Tongue (tissue), 2 donors: ENCODE measurements around the gene LRRK1. TPM values are rescaled to one million over a fixed set of nuclear protein-coding genes. Genes with fewer than 3 reads are reported as not detected.
A peak's percentile ranks its signal among the peaks of the same experiment; 100 is the strongest.

Source experiments
- DNase-seq: peaks from one replicate; pipeline ENCODE4 v3.0.0-alpha.2; 2015
- total RNA-seq: library from RNA; depleted of rRNA; stranded (reverse); fragments of >200 nt; gene quantifications from one replicate; pipeline ENCODE4 v1.2.3, GENCODE V29; 2014

LRRK1 gene
- total RNA-seq, 1 donor from 2014 or later, result 14.2 TPM

DNA sequence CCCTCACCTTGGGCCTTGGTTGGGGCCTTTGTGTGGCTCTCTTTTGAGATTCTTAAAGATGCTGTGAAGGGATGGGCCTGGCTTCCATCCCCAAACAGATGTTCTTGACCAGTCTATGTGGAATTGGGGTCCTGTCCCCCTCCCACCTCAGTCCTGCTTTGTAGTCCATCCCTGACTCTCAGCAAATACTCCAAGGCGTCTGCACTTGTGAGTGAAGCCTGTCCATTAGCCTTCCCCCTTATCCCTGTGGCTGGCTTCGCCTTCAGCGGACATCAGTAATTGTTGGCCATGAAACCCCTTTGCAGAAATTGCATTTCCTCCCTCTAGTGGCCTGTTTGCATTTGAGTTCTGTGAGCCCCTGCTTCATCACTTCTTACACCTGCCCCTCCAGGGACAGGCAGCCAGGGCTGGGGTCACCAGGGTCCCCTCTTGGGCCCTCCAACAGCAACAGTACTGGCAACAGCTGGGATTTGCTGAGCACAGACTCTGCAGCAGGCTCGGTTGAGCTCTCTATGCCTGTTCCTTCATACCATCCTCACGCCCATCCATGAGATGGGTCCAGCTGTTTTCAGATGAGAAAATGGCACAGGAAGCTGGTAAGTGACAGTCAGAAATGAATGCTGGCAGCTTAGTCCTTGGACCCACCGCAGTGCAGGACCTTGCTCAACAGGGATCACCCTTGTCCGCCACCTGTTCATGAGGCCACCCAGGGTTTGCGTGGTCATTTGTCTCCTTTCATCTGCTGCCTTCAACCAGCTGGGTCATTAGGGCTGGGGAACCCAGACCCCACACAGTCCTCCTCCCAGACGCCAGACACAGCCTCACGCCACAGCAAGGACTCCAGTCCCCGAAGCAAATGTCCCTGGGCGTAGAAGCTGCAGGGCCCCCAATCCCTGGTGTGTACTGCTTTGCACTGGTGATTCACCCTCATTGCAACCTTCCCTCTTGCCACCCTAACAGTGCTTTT, 8.9 kb upstream of the LRRK1 start:
- peak; percentile 37 for DNase-seq

DNA sequence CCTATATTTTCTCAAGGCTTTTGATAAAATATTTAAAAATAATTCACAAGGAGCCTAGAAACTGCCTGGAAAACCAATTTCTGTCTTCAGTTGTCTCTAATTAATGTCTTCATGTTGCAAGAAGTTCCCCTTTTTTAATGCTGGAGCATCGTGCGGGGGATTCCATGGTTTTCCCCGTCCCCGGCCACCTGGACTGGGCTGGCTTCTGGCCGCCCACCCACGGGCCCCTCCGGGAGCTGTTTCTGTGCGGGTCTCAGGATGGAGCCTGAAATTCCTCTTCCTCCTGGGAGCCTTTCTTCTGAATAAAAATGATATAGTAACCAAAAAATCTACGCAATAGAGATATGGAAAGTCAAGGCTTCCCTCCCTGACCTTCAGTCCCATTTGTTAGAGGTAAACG, 8.1 kb upstream of the LRRK1 start:
- DNase-seq, result no peak

DNA sequence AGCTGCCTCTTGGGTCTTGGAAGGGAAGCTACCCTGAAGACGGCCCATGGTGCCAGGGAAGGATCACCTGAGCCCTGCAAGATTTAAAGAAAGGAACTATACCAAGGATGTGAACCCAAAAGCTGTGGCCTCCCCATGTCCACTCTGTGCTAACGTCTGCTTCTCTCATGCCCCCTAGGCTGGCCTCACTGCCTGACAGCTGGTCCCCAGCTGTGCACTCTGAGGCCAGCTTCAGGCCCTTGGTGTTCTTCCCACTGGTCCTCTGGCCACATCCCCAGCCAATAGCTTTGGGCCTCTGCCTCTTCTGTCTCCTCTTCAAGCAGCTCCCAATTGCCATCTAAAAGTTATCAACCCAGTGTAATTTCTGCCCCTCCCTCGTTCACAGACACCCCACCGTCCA, 5.2 kb upstream of the LRRK1 start:
- peak; percentile 59 for DNase-seq

DNA sequence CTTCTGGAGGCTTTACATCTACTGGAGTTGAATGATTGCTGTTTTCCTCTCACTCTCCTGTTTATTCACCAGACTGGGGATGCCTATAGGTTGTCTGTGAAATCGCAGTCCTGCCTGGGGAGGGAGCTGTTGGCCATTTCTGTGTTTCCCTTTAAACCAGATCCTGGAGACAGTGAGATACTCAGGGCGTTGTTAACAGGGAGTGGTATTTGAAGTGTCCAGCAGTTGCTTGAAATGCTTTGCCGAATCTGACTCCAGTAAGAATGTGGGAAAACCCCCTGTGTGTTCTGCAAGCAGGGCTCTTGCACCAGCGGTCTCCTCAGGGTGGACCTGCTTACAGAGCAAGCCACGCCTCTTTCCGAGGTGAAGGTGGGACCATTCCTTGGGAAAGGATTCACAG, 4.3 kb upstream of the LRRK1 start:
- no peak for DNase-seq

DNA sequence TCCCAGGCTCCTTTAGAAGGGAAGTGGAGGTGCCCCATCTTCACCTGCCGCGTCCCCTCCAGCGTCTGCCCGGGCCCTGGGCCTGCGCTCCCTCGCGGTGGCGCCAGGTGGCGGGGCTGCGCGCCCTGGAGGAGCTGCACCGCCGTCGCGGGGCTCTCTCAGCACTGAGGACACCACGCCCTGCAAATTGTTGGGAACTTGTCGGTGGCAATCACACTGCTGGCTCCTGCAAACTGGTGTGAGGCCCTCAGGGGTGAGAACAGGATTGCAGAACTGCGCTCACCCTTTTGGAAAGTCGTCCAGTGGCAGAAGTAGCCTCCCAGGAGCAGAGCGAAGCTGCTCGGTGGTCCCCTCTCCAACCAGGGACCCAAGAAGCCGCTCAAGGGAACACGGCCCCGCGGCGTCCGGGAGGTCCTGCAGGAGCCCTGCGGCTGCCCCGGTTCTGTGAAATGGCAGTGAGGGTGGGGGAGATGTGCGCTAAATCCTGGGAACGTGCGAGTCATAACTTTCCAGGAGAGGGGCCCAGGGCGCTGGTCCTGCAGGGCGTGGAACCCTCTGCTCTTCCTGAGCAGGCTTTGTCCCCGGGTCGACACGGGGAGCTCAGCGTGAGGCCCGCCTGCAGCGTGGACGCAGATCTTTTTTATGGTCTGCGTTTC, 995 bp upstream of the LRRK1 start:
- peak; percentile 86 for DNase-seq

DNA sequence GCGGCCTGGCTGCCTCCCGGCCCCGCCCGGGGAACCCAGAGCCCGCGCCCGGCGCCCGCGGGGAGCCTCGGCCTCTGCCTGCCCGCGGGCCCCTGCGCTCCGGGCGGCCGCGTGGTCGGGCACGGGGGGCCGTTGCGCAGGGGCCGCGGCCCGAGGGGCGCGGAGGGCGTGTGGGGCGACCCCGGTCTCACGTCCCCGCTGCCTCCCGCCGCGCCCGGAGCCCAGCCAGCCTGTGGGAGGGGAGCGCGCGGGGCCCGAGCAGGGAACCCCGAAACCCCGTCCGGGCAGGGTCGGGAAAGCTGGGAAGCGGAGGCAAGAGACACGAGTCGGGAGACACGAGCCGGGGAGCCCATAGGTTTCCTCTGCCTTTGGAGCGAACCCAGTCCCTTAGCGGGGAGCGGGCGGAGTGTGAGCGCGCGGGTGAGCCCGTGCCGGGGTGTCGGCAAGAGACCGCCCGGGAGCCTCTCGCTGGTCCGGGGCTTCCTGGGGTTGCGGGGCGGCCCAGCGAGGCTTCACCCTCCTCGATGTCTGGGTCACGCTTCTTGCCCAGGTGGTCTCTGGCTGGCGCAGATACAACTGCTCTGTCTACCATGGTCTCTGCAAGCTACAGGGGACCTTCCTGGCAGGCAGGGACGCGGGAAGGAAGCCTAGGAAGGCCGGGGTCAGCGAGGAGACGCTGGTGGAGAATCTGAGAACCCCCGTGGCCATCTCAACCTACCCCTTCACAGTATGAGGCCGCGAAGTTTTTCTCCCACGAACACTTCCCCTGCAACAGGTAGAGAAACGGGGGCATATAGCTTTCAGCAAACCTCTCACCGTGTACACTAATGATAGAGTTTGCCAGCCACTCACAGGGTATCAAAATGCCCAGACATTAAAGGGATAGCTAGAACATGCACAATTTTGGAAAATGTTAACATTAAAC, 586 bp downstream of the LRRK1 start:
- DNase-seq, result no peak

DNA sequence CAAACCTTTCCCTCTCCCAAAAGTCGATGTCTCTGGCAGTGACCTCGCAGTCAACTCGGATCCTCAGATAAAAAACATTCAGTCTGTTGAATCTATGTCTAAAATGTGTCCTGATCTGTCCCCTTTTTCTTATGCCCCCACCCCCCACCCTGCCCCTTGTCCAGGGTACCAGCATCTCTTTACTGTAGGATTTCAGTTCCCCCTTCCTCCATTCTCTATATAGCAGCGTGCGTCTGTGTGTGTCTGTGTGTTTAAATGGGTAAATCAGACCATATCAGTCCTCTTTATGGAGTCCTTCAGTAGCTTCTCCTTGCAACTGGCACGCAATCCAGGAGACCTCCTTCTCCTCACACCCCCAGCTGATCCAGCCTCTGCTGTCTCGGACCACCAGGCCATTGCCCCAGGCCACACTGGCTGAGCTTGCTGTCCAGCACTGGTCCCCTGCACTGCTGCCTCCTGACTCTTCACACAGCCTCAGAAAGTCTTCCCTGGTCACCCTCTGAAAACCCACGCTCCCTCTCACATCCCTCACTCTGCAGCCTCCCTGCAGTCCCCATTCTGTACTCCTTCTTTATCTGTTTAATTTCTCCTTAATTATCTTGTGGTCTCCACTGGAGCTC, 1.5 kb downstream of the LRRK1 start:
- no peak for DNase-seq

DNA sequence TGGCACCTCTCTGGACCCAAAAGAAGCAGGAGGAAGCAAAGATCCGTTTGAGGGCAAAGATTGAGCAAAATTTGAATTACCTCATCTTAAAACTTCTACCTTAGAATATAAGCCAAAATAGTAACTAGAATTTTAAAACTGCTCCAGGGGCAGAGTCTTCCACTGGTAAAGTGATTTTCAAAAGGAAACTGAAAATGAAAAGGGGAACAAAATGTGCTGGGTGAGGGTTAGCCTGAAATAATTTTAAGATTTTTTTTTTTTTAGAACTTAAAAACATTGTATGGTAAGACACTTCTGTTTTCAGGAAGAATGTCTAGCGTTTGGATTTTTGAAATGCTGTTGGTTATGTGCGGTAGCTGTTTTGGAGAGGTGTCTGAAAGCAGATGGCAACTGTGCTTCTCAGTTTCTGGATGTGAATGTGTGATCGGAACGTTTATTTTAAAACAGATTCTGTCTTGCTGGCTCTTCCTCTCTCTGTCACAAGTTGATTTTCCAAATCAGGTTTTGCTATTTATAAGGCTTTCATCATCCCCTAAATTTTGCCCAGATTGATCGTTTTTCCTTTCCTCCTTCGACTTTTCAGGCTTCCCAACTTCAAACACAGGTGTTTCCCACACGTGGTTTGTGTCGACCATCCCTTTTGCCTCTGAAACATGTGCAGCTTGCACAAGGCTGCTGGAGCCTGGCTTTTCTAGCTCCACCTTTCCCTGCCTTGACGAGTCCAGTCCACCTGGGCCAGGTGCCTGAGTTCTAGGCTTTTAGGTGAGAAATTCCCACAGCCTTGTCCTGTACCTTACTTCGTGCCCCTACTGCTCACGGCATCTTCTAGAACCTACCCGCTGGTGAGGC, 3.3 kb downstream of the LRRK1 start:
- no peak for DNase-seq

DNA sequence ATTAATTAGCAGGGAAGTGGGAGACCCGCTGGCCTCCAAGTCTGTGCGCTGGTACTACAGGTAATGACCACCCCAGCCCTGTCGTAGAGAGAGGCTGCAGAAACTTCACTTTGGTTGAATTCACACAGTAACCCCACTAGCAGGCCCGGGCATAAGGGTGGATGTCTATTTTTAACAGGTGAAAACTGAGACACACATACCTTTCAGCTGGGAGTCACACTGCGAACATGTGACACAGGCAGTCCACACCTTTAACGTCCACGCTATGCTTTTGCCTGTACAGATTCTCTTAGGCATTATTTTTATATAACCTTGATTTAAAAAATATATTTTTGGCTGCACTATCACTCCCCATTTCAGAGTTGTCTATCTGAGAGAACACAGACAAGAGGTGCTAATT, 3.9 kb downstream of the LRRK1 start:
- DNase-seq, result no peak

DNA sequence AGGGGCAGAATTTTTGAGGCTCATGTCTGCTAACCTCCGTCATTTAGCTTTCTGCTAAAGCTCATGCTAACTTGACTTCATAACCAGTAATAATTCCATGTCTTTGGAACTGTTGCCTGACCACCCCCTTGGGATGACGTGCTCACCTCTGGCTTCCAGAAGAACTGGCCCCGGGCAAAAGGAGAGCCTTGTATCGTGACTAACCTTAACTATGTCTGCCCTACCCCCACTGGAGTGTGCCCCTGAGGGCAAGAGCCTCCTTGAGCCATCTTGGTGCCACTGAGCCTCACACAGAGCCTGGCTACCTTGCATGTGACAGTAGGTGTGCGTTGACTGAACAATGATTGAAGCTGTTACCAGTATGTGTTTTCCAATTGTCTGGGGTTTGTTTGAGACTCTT, 4.7 kb downstream of the LRRK1 start:
- DNase-seq, result no peak

DNA sequence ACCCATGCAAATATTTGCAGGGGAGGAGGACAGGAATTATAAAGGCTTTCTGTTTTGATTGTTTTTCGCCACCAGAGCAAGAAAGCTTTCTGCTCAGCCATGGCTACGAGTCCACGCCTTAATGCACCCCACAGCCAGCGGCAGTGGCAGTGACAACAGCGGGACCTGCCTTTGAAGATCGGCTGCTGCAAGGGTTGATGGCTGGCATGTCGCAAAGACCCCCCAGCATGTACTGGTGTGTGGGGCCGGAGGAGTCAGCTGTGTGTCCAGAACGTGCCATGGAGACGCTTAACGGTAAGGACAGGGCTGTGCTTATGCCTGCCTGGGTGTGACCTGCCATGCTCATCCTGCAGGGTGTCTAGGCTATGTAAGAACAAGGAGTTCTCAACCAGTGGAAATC, 5.3 kb downstream of the LRRK1 start:
- DNase-seq, result no peak

DNA sequence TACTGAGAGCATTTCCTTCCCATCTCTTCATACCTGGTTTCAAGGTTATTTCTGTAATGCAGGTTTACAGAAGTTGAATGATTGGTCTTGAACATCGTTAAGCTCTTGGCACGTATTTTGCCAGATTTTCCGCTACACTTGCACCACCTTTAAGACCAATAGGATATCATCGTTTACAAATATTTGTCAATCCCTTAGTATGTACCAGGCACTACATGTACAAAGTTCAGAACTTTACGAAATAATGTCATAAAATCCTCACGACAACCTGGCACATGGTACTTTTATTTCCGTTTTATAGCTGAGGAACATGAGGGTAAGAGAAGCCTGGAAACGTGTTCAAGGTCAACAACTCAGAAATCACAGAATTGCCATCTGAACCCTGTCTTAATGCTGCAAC, 6.3 kb downstream of the LRRK1 start:
- no peak for DNase-seq

DNA sequence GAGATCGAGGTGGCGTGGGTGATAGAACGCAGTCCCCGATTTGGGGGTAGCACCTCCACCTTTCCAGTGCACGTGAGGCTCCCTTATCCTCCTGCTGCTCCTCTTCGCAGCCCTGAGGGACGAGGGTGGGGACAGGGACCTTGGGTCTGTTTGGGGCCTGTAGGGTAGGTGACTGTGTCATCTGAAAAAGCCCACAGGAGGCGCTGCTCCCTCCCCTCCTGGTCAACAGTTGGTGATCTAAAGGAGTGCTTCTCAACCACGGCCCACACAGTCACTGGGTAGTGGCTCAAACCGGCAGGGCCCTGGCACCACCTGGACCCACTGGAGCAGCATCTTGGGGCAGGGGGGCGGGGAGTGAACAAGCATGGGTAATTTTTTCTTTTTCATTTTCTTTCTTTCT, 7.1 kb downstream of the LRRK1 start:
- DNase-seq, result no peak

DNA sequence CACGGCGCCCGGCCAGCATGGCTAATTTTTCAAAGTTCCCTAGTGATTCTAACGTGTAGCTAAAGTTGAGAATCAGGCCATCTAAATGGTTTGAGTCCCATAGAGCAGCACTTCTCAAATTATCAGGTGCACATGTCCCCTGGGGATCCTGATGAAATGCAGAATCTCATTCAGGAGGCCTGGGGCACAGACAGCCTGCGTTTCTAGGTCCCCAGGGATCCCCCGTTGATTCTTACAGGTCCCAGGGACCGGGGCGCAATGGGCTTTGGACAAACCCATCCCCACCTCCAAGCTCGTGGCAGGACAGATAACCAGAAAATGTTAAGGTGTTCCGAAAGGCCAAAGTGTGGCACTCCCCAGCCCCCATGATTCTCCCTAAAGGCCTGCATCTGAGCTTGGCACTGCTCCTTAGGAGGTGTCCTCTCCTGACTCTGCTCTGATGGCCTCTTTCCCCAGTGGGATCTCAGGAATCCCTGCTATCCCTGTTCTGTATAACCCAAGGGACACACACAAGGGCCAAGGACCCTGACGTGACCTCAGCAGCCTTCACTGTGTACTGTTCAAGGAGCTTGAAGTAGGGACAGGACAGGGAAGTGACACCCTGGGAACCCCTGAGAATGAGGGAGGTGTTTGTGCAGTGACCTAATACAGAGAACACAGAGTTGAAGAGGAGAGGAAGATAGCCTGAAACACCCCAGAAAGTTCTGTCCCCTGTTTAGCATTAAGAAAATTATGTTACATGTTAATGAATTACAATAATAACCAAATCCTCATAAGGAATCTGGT, 8.0 kb downstream of the LRRK1 start:
- DNase-seq, result no peak

DNA sequence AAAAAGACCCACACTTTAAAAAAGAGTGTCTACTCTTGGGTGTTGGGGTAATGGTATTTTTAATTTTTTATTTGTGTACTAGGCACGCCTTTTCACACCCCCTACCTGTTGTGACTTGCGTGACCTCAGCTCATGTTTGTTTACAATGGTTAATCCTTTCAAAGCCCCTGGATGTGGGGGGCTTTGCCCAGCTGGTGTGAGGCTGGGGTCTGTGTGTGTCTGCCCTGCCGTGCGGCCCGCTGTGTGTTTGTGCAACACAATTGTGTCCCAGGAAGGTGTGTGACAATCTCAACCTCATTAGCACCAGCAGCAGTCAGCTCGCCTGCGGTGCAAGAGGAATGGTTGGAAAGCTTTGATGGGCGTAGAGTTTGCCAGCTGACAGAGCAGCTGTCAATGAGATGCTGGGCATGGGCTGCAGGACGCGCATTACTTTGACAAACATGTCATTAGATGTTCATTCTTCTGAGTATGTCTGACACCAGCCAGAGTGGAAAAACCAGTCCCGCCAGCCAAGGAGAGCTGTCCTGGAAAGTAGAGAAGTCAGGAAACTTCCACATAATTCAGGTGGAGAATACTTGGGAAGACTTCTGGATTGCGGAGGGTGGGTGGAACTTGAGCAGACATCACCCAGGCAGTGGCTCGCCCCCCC, 9.6 kb downstream of the LRRK1 start:
- peak; percentile 58 for DNase-seq

DNA sequence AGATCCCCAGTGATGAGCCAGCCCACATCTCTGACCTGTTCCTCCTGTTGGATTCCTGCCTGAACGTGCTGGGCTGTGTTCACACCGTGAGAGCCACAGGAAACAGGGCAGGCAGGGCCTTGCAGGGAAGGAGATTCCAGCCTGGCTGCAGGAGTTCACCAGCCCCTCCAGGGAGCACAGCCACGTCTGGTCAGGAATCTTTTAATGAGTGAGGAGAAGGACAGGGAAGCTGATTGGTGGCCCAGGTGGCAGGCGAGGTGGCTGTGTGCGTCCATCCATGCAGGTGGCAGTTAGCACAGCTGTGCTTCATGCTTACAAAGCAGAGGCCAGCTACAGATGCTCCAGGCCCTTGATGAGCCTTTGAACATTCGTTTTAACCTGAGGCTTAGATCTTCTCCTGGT, 10.5 kb downstream of the LRRK1 start:
- DNase-seq, result no peak

DNA sequence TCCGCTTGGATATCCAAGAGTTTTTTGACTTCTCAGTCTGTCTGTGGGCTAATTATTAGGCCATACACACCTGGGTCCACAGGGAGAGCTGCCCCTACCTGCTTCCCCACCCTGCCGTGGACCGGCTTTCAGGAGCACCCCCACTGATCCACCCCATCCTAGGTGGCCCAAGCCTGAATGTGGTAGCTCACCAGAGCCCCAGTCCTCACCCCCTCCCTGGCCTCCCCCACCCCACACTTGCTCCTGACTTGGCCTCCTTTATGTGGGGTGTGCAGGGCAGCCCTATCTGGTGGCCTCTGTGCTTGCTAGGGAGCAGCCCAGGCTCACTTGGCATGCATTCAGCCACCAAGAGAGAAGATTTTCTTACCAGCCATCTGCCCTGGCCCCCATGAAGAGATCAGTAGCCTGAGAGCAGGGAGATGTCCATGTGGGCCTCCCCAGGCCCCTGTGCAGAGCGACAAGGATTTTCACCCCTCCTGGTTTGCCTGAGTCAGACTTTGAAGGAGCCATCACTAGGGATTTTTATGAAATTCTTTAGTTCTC, 11.2 kb downstream of the LRRK1 start:
- no peak for DNase-seq

DNA sequence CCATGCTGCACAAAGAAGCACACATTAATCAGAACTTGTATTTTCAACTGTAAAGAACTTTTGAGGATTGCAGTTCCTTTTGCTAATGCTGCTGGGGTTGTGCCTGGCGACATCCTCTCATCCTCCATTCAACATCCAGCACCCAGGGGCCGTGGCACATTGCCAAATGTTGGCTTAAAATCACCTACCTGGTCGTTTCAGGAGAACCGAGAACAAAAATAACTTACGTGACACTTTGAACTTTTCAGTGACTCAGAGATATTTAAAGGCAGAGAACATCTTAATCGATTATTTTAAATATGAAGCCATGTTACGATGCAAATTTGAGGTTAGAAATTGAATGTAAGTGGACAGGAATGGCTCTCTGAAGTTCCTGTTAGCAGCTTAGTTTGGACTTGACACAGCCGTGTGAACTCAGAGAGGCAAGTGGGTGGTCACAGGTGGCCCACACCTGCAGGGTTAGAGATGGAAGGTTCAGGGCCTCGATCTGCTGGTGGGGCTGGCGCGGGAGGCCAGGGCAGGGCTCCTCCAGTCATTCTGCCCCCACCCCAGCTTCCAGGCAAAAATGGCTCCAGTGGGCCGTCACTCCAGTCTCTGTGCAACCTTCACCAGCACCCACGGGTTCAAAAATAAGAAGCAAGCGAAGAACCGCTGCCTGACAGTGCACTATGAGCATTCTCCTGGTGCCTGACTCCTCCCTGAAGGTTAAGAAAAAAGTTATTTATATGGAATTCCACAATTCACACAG, 12.2 kb downstream of the LRRK1 start:
- DNase-seq, result no peak
